GM13976 (cell line): ENCODE measurements around the gene ERCC2.

ENCODE experiments used
- DNase-seq: peaks from one replicate; pipeline ENCODE4 v3.0.0; 2012; ENCODE audit warnings: low spot score
- CTCF ChIP-seq: IDR thresholded peaks from 2 replicates; pipeline ENCODE4 v1.5.1; 2012; ENCODE audit warnings: borderline replicate concordance, mild to moderate bottlenecking; ENCODE audit not compliant: insufficient read depth; ENCODE audit errors: extremely low read depth, missing control alignments, control extremely low read depth
- in situ Hi-C: fragments of 300-500 bp; cut with MboI; formaldehyde crosslinking; loops from one replicate; pipeline ENCODE4 v1.12.0; 2022; ENCODE audit warnings: low sequenced_read_pairs, mixed read lengths, inconsistent platforms; ENCODE audit not compliant: unreplicated experiment

ERCC2 gene

GRCh38 chr19:45402298-45403061, 32.1 kb upstream of the ERCC2 start:
- DNase-seq, result no peak
- peak; percentile 33 for TF ChIP-seq CTCF
- in situ Hi-C loops, result no loop called here

DNA sequence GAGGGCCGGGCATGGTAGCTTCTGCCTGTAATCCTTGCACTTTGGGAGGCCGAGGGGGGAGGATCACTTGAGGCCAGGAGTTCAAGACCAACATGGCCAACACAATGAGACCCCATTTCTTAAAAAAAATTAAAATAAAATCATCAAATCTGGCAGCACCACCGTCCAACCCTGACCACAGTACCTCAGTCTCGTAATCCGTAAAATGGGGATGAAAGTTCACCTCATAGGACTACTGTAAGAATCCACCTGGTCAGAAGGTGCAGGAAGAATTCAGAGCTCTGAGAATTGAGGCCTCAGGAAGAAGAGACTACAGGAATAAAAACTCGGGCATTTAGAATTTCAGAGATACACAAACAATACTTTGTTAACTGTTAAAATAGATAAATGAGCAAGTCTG, 31.4 kb upstream of the ERCC2 start:
- no peak for TF ChIP-seq CTCF
- no peak for DNase-seq

GRCh38 chr19:45400192-45400591, 29.8 kb upstream of the ERCC2 start:
- no peak for DNase-seq
- in situ Hi-C loops, result no loop called here
- no peak for TF ChIP-seq CTCF

More for the DNA sequence above, 31.4 kb upstream of the ERCC2 start:
- in situ Hi-C loops, result no loop called here

GRCh38 chr19:45395821-45396617, 25.6 kb upstream of the ERCC2 start:
- no peak for TF ChIP-seq CTCF
- DNase-seq, result peak; percentile 26
- in situ Hi-C loops, result no loop called here

DNA sequence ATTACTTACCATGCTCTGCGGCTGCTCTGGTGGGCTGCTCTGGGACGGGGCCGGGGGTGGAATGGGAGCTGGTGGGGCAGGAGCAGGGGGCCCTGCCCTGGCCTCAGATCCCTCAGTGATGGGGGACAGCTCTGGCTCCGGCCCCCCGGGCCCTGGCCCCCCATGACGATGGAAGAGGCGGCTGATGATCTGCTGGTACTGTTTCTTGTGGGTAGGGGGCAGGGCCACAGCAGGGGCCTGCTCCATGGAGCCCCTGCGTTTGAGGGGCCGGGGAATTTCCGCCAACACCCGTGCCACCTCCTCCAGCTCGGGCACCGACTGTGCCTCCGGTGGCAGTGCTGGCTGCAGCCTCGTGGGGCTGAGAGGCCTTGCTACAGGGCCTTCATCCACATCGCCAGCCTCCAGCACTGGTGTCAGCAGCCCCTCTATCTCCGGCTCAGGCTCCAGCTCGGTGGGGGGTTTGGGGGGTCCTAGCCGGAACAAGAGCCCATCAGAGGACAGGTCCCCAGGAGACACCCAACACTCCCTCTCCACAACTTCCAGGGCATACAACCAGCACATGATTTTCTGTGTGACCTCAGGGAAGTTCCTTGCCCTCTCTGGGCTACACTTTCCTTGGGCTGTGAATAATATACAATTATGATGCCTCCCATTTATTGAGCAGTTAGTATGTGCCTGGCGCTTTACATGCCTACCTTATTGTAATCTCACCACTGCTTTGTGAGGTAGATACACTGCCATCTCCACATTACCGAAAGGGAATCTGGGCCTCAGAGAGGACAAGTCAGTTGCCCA, 21.7 kb upstream of the ERCC2 start:
- in situ Hi-C loops, result no loop called here

More for the DNA sequence above, 21.7 kb upstream of the ERCC2 start:
- no peak for TF ChIP-seq CTCF
- DNase-seq, result no peak
